Nephron progenitor cell (in vitro differentiated cells): ENCODE data around the gene PRUNE2.

Experiments used
- DNase-seq: peaks from one replicate; pipeline ENCODE4 v3.0.0; 2021
- H3K27ac Mint-ChIP-seq: 2 replicates; pipeline ENCODE4 v1.8.0; 2021; ENCODE audit warnings: mild to moderate bottlenecking, moderate library complexity, mixed read lengths
- H3K27me3 Mint-ChIP-seq: 2 replicates; pipeline ENCODE4 v1.8.0; 2021; ENCODE audit warnings: mild to moderate bottlenecking, low read depth, mixed read lengths; ENCODE audit not compliant: poor library complexity
- H3K36me3 Mint-ChIP-seq: 2 replicates; pipeline ENCODE4 v1.8.0; 2021; ENCODE audit warnings: low read depth, mixed read lengths
- H3K4me1 Mint-ChIP-seq: 2 replicates; pipeline ENCODE4 v1.8.0; 2021; ENCODE audit warnings: mixed read lengths
- H3K4me3 Mint-ChIP-seq: 2 replicates; pipeline ENCODE4 v1.8.0; 2021; ENCODE audit warnings: mild to moderate bottlenecking, moderate library complexity, mixed read lengths
- H3K9me3 Mint-ChIP-seq: 2 replicates; pipeline ENCODE4 v1.8.0; 2021; ENCODE audit warnings: mild to moderate bottlenecking, moderate library complexity, mixed read lengths
- CTCF ChIP-seq: fragments of 200-600 bp; sonication (generic); IDR thresholded peaks from 2 replicates; pipeline ENCODE4 v1.5.0; 2021; ENCODE audit warnings: antibody characterized with exemption

PRUNE2 gene

GRCh38 chr9:76644171-76644570, 261.7 kb downstream of the PRUNE2 start:
- DNase-seq: no peak
- H3K36me3 Mint-ChIP-seq: no peaks in the 10 kb centered on the region

GRCh38 chr9:76643399-76644117, 262.4 kb downstream of the PRUNE2 start:
- H3K27me3 Mint-ChIP-seq: peaks cover 11% of the 10 kb centered on the region
- H3K9me3 Mint-ChIP-seq: no peaks in the 10 kb centered on the region
- H3K27ac Mint-ChIP-seq: no peak overlapping the region
- no peak for DNase-seq
- TF ChIP-seq CTCF: no peak
- H3K36me3 Mint-ChIP-seq: no peaks in the 10 kb centered on the region
- no peak overlapping the region for H3K4me3 Mint-ChIP-seq
- peaks cover 38% of the 10 kb centered on the region for H3K4me1 Mint-ChIP-seq

More at GRCh38 chr9:76644171-76644570, 261.7 kb downstream of the PRUNE2 start:
- TF ChIP-seq CTCF: no peak
- peaks cover 11% of the 10 kb centered on the region for H3K27me3 Mint-ChIP-seq
- no peak overlapping the region for H3K4me3 Mint-ChIP-seq
- H3K4me1 Mint-ChIP-seq: peaks cover 38% of the 10 kb centered on the region
- H3K27ac Mint-ChIP-seq: no peak overlapping the region
- H3K9me3 Mint-ChIP-seq: no peaks in the 10 kb centered on the region

GRCh38 chr9:76642701-76643209, 263.2 kb downstream of the PRUNE2 start:
- Mint-ChIP-seq H3K4me1 (peaks cover 38% of the 10 kb centered on the region), H3K9me3 (no peaks in the 10 kb centered on the region), H3K4me3 (no peak overlapping the region), H3K36me3 (no peaks in the 10 kb centered on the region), H3K27ac (peak overlapping the region; percentile 97), H3K27me3 (peaks cover 11% of the 10 kb centered on the region)
- TF ChIP-seq CTCF: no peak
- DNase-seq: no peak

- peaks cover 11% of the 10 kb centered on the region for H3K27me3 Mint-ChIP-seq
These were observed 263.8 kb downstream of the PRUNE2 start for GRCh38 chr9:76642074-76642473.

GRCh38 chr9:76638001-76638400, 267.9 kb downstream of the PRUNE2 start:
- Mint-ChIP-seq H3K9me3 (no peaks in the 10 kb centered on the region), H3K27ac (no peak overlapping the region), H3K4me1 (peaks cover 16% of the 10 kb centered on the region), H3K36me3 (no peaks in the 10 kb centered on the region), H3K27me3 (peaks cover 3% of the 10 kb centered on the region), H3K4me3 (no peak overlapping the region)
- DNase-seq: no peak
- TF ChIP-seq CTCF: no peak

More at GRCh38 chr9:76642074-76642473, 263.8 kb downstream of the PRUNE2 start:
- TF ChIP-seq CTCF: no peak
- DNase-seq: no peak
- Mint-ChIP-seq H3K4me1 (peaks cover 38% of the 10 kb centered on the region), H3K4me3 (no peak overlapping the region), H3K27ac (no peak overlapping the region), H3K36me3 (no peaks in the 10 kb centered on the region), H3K9me3 (no peaks in the 10 kb centered on the region)

GRCh38 chr9:76637416-76637815, 268.5 kb downstream of the PRUNE2 start:
- H3K36me3 Mint-ChIP-seq: no peaks in the 10 kb centered on the region
- peaks cover 3% of the 10 kb centered on the region for H3K27me3 Mint-ChIP-seq
- no peak overlapping the region for H3K27ac Mint-ChIP-seq
- DNase-seq: no peak
- no peak for TF ChIP-seq CTCF
- H3K9me3 Mint-ChIP-seq: no peaks in the 10 kb centered on the region
- peaks cover 10% of the 10 kb centered on the region for H3K4me1 Mint-ChIP-seq
- no peak overlapping the region for H3K4me3 Mint-ChIP-seq
